GM10266 (cell line): Measurements from ENCODE around the gene PRRT2.

Experiments used
- DNase-seq: peaks from one replicate; pipeline ENCODE4 v3.0.0; 2012; ENCODE audit errors: extremely low spot score
- CTCF ChIP-seq: IDR thresholded peaks from 2 replicates; pipeline ENCODE4 v1.5.1; 2012; ENCODE audit warnings: mild to moderate bottlenecking, low read depth; ENCODE audit not compliant: control insufficient read depth, insufficient read depth; ENCODE audit errors: missing control alignments

Gene PRRT2

GRCh38 chr16:29862884-29863668 lies 51.1 kb downstream of the PRRT2 start, which contains the start of gene CDIPT:
Gene CDIPT (minus strand): TSS chr16:29863226. CDS start chr16:29862857, 369 bp downstream.
- TF ChIP-seq CTCF: peak; percentile 88
- peak; percentile 96 for DNase-seq

- TF ChIP-seq CTCF: no peak
- no peak for DNase-seq
Observed at GRCh38 chr16:29863669-29863984, 51.6 kb downstream of the PRRT2 start.

GRCh38 chr16:29864205-29864604 lies 52.2 kb downstream of the PRRT2 start:
- no peak for TF ChIP-seq CTCF
- no peak for DNase-seq
